KOPT-K1 (cell line): ENCODE results near the gene GALNTL6.
"Not testable (repeated sequence)": the region's sequence is repeated elsewhere in the genome, so short reads cannot be mapped to it uniquely, and the experiment has no call there.

Source experiments
- H3K27ac ChIP-seq: fragments of 200-600 bp; sonication (generic); 2 replicates; pipeline ENCODE4 v1.5.1; 2016; ENCODE audit warnings: antibody characterized with exemption, mild to moderate bottlenecking, low read depth, low read length; ENCODE audit not compliant: poor library complexity, severe bottlenecking
- H3K36me3 ChIP-seq: fragments of 200-600 bp; sonication (generic); 2 replicates; pipeline ENCODE4 v1.5.1; 2017; ENCODE audit warnings: antibody characterized with exemption, mild to moderate bottlenecking, low read length, moderate library complexity; ENCODE audit not compliant: insufficient read depth
- H3K9me3 ChIP-seq: fragments of 200-600 bp; sonication (generic); 2 replicates; pipeline ENCODE4 v1.5.1; 2017; ENCODE audit warnings: antibody characterized with exemption, low read length, mild to moderate bottlenecking; ENCODE audit not compliant: insufficient read depth, poor library complexity, severe bottlenecking

Gene GALNTL6

DNA sequence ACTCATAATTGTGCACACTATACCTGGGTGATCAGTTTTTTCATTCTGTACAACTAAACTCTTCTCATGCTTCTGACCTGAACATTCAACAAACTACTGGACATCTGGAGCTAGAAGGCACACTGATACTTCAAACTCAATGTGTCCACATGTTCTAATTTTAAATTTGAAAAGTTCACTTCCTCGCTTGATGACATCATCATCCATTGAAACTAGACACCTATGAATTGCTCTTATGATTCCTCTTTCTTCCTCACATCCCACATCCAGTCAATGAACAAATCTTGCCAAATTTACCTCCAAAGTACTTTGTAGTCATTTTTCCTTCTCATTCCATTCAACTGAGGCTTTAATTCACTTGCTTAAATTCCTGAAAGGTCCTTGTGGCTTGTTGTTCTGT lies 549.4 kb downstream of the GALNTL6 start:
- H3K27ac ChIP-seq, result no peak overlapping the region
- no peaks in the 10 kb centered on the region for H3K36me3 ChIP-seq
- no peaks in the 10 kb centered on the region for H3K9me3 ChIP-seq

DNA sequence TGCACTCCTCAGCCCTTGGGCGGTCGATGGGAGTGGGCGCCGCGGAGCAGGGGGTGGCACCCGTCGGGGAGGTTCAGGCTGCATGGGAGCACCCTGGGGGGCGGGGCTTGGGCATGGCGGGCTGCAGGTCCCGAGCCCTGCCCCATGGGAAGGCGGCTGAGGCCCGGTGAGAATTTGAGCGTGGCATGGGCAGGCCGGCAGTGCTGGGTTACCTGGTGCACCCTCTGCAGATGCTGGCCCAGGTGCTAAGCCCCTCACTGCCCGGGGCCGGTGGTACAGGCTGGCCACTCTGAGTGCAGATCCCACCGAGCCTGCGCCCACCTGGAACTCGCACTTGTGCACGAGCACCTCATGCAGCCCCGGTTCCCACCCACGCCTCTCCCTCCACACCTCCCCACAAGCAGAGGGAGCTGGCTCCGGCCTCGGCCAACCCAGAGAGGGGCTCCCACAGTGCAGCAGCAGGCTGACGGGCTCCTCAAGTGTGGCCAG lies 556.3 kb downstream of the GALNTL6 start:
- Histone ChIP-seq H3K9me3 (no peaks in the 10 kb centered on the region), H3K27ac (no peak overlapping the region)

GRCh38 chr4:172377486-172378140 lies 564.4 kb downstream of the GALNTL6 start:
- Histone ChIP-seq H3K27ac (no peak overlapping the region), H3K9me3 (no peaks in the 10 kb centered on the region), H3K36me3 (no peaks in the 10 kb centered on the region)

More for the DNA sequence above, 556.3 kb downstream of the GALNTL6 start:
- no peaks in the 10 kb centered on the region for H3K36me3 ChIP-seq

- H3K27ac ChIP-seq, result no peak overlapping the region
- H3K9me3 ChIP-seq, result no peaks in the 10 kb centered on the region
- H3K36me3 ChIP-seq, result no peaks in the 10 kb centered on the region
Observed at GRCh38 chr4:172379834-172380233, 566.6 kb downstream of the GALNTL6 start.

DNA sequence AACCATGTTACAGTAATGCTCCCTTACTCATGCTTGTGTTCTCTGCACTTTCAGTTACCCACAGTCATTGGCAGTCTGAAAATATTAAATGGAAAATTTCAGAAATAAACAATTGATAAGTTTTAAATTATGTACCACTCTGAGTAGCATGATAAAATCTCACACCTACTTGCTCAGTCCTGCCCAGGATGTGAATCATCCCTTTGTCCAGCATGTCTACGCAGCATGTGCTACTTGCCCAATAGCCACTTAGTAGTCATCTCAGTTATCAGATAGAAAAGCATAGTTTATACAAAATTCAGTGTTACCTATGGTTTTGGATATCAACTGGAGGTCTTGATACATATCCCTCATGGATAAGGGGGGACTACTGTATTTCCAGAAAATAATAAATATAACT lies 577.1 kb downstream of the GALNTL6 start:
- no peak overlapping the region for H3K27ac ChIP-seq
- H3K9me3 ChIP-seq, result no peaks in the 10 kb centered on the region

GRCh38 chr4:172392741-172393140 lies 579.5 kb downstream of the GALNTL6 start:
- H3K9me3 ChIP-seq, result no peaks in the 10 kb centered on the region
- no peak overlapping the region for H3K27ac ChIP-seq
- no peaks in the 10 kb centered on the region for H3K36me3 ChIP-seq

More for the DNA sequence above, 577.1 kb downstream of the GALNTL6 start:
- no peaks in the 10 kb centered on the region for H3K36me3 ChIP-seq

DNA sequence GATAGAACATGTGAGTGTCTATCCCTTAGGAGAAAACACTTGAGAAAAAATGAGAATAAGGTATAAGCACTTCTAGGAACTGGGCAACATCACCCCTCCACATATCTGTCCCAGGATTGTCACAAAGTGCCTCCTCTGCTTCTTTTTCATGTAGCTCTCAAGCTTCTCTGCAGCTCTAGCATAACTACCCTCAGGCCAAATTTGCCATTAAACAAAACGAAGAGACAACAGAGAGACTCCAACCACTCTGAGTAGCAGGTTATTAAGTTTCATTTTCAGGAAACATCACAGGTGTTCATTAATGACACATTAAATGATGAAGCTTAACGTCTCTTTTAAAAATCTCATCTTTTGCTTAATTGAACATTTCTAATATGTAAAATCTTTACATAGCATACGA lies 580.0 kb downstream of the GALNTL6 start:
- Histone ChIP-seq H3K9me3 (no peaks in the 10 kb centered on the region), H3K27ac (no peak overlapping the region), H3K36me3 (no peaks in the 10 kb centered on the region)

DNA sequence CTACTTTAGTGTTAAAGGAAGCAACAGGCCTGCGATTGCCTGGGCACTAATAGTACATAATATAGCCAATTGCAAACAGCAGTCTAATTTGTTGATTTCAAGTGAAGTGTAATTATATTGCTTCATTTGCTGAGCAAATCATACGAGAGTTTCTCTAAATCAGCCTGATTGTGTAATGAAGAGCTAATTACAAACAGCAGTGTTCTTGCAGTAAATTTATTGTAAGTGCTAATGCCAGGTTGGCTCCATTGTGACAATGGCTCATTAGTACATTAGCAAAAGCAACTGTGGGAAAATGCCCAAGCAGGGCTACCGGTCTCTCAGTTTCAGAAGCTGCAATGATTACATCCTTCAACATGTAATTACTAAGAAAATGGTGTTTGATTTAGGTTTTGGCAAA lies 591.5 kb downstream of the GALNTL6 start:
- no peaks in the 10 kb centered on the region for H3K9me3 ChIP-seq
- no peaks in the 10 kb centered on the region for H3K36me3 ChIP-seq
- no peak overlapping the region for H3K27ac ChIP-seq

GRCh38 chr4:172410363-172410762 lies 597.2 kb downstream of the GALNTL6 start:
- H3K36me3 ChIP-seq, result no peaks in the 10 kb centered on the region
- H3K9me3 ChIP-seq, result no peaks in the 10 kb centered on the region
- H3K27ac ChIP-seq, result no peak overlapping the region

DNA sequence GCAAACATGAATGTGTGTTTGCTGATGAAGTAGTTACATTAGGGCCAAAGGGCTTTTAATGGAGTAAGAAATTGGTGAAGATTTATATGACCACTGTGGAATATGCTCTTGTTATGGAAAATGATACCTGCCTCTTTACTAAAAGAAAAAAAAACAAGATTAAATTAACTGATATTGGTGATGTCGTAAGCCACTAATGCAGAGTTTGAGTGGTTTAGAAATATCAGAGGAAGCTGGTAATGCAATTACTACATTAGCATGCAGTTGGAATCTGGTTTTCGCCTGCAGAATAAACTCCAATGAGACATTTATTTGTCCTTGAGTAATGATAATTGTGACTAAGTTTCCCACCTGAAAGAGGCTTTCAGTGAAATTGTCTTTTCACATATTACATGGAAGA lies 597.9 kb downstream of the GALNTL6 start:
- Histone ChIP-seq H3K27ac (no peak overlapping the region), H3K9me3 (no peaks in the 10 kb centered on the region), H3K36me3 (no peaks in the 10 kb centered on the region)

DNA sequence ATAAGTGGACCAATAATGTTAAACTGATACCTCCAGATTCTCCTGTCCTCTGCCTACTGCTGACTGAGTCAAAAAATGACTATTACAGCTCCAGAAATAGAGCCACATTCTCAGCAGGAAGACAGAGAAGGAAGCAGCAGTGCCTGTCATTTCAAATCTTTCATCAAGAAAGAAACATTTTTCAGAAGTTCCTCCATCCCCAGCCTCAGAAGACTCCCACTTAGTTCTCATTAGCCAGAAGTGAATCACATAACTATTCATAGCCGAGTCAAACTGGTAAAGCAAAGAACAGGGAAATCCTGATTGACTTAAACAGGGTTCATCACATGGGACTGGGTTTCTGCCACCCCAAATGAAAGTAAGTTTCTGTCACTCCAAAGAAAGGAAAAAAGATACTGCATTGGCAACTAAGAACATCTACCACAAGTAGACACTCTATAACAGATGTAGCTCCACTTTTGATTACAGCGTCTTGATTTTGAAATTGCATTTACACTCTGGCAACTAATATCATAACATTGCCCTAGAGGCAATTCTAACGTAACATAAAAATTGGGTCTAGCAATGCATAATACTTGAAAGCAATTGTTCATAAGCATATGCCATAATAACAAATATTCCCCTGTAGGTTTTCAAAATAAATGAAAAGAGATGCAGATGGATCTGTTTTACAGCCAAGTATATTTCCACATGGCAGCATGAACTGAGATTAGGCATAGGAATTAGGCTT lies 599.8 kb downstream of the GALNTL6 start:
- H3K36me3 ChIP-seq, result no peaks in the 10 kb centered on the region
- no peaks in the 10 kb centered on the region for H3K9me3 ChIP-seq
- H3K27ac ChIP-seq, result no peak overlapping the region

DNA sequence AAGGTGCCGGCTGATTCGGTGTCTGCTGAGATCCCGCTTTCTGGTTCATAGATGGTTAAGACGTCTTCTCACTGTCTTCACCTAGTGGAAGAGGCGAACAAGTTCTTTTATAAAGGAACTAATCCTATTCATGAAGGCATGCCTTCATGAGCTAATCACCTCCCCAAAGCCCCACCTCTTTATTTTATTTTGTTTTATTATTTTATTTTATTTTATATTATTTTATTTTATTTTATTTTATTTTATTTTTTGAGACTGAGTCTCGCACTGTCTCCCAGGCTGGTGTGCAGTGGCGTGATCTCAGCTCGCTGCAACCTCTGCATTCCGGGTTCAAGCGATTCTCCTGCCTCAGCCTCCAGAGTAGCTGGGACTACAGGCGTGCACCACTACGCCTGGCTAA lies 615.8 kb downstream of the GALNTL6 start:
- H3K9me3 ChIP-seq, H3K27ac ChIP-seq, H3K36me3 ChIP-seq: not testable (repeated sequence)

DNA sequence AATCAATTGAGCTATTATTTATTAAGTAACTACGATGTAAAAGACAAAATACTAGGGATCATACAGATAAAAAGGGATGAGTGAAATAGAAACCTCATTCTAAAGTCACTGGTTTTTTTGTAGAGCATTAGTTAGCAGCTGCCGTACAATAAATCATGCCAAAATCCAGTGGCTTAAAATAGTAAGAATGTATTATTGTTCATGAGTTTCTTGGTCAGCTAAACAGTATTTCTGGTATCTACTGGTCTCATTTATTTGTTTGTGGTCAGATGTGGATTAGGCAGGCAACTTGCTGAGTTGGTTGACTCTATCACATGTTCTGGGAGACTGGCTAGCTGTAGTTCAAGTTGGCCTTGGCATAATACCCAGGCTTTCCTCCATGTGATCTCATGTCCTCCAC lies 667.3 kb downstream of the GALNTL6 start:
- no peak overlapping the region for H3K27ac ChIP-seq
- no peaks in the 10 kb centered on the region for H3K36me3 ChIP-seq
- H3K9me3 ChIP-seq, result no peaks in the 10 kb centered on the region

- Histone ChIP-seq H3K36me3 (no peaks in the 10 kb centered on the region), H3K9me3 (no peaks in the 10 kb centered on the region), H3K27ac (no peak overlapping the region)
Observed at GRCh38 chr4:172481802-172482508, 668.8 kb downstream of the GALNTL6 start.

- H3K27ac ChIP-seq, result no peak overlapping the region
Observed at GRCh38 chr4:172485007-172485406, 671.8 kb downstream of the GALNTL6 start.

More at GRCh38 chr4:172485007-172485406, 671.8 kb downstream of the GALNTL6 start:
- no peaks in the 10 kb centered on the region for H3K9me3 ChIP-seq
- no peaks in the 10 kb centered on the region for H3K36me3 ChIP-seq
